GM10266 (cell line): Measurements from ENCODE around the gene DAAM1.

Source experiments
- DNase-seq: peaks from one replicate; pipeline ENCODE4 v3.0.0; 2012; ENCODE audit errors: extremely low spot score
- TF ChIP-seq, protein P1 (sequence below): IDR thresholded peaks from 2 replicates; pipeline ENCODE4 v1.5.1; 2012; ENCODE audit warnings: mild to moderate bottlenecking, low read depth; ENCODE audit not compliant: control insufficient read depth, insufficient read depth; ENCODE audit errors: missing control alignments

DAAM1 gene

GRCh38 chr14:59302313-59302712 lies 113.8 kb downstream of the DAAM1 start:
- TF ChIP-seq, protein P1, sequence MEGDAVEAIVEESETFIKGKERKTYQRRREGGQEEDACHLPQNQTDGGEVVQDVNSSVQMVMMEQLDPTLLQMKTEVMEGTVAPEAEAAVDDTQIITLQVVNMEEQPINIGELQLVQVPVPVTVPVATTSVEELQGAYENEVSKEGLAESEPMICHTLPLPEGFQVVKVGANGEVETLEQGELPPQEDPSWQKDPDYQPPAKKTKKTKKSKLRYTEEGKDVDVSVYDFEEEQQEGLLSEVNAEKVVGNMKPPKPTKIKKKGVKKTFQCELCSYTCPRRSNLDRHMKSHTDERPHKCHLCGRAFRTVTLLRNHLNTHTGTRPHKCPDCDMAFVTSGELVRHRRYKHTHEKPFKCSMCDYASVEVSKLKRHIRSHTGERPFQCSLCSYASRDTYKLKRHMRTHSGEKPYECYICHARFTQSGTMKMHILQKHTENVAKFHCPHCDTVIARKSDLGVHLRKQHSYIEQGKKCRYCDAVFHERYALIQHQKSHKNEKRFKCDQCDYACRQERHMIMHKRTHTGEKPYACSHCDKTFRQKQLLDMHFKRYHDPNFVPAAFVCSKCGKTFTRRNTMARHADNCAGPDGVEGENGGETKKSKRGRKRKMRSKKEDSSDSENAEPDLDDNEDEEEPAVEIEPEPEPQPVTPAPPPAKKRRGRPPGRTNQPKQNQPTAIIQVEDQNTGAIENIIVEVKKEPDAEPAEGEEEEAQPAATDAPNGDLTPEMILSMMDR, result no peak
- DNase-seq, result no peak

DNA sequence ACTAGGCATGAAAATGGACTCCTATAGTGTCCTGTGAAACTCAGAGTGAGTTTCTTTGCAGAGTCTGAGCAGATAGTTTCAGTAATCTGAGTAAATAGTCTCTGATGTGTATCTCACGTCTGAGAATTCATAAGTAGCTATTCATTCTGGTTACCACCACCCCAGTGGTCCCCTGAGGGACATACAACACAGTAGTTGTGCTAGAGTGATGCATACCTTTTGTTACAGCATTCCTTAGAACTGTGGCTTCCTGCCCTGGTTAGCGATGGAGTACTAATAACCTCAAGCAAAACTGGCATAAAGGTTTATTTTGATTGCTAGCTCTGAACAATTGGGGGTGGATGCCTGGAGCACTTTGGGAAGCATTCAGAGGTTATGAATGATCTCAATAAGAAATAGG lies 114.7 kb downstream of the DAAM1 start:
- DNase-seq, result no peak
- TF ChIP-seq, protein P1, result no peak

DNA sequence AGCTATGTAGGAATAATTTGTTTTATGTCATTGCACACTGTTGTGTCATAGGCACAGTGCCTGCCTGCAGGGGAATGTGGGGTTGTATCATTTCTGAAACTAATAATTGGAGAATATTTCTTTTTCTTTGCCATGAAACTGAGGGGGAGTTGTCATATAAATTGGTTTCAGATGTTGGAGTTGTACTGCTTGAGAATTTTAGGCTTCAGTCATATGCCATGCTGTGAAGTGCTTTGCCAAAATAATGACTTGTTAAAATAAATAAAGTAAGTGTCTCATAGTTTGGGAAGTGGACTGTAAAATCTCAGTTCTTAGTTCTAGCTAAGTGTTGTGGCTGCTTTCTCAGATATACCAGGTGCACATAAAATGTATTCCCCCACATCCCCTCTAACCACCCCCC lies 116.8 kb downstream of the DAAM1 start:
- DNase-seq, result no peak
- TF ChIP-seq, protein P1, result no peak

DNA sequence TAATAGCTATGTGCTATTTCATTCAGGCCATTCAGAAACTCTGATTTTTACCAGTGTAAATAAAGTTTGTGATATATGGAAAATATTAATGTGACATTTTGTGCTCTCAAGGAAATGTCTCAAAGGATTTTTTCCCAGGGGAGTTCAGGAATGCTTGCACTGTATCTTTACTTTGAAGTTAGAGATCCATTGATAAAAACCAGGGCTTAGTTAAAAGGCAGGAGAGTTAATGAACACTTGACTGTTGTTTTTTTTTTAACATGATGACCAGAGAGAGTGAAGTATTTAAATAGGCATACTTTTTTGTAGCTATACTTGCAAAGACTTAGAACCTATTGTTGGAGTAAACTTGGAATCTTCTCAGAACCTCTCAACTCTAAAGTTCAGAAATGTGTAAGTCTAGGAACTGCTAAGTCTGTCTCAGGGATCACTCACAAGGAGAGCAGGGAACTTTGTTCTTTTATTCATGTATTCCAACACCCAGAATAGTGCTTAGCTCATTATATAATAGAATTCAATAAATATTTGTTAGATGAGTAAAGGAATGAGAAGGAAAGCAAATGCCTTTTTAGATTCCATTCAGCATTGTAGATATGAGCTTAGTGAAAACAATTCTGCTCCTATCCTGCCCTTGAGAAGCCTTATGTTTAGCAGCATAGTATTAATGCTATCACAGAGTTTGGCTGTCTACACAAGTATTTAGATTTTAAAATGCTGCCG lies 117.5 kb downstream of the DAAM1 start:
- DNase-seq, result no peak
- TF ChIP-seq, protein P1, result no peak

- DNase-seq, result no peak
- TF ChIP-seq, protein P1, result no peak
Observed at GRCh38 chr14:59306775-59307174, 118.3 kb downstream of the DAAM1 start.

DNA sequence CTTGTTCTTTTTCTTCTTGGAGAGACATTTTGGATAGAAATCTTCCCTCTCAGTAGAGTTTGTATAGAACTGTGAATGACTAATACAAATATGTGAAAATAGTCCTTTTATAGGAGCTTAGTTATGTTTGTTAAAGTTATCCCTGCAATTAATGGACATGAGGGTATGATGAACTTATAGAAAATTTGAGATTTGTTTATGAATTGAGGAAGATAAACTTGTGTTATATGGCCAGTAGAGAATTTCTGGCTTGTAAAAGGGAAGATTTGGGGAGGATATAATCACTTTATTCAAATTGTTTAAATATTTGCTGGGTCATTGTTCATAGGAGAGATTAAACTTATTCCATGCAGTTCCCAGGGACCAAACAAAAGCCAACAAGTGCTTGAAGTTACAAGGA lies 119.6 kb downstream of the DAAM1 start:
- no peak for DNase-seq

DNA sequence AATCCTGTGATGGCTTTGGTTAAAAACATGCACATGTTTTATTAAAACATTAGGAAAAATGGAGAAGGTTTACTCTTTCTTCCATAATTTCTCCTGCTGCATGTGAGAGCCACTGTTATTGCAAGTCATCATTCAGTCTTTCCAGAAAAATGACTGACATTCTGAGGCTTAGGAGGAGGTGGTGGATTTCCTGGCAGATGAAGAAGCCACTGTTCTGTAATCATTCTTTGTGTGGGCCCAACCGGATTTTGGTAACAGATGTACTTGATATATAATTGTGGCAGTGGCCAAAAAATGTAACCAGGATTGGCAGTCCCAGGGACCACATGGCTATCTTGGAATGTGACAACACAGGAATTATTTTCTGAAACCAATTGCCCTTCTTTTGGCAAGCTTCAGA lies 120.2 kb downstream of the DAAM1 start:
- DNase-seq, result no peak
- TF ChIP-seq, protein P1, result no peak

More for the DNA sequence above, 119.6 kb downstream of the DAAM1 start:
- TF ChIP-seq, protein P1, result no peak
